ENCODE data around the gene MACROD1. TPM values are rescaled to one million over a fixed set of nuclear protein-coding genes. Genes with fewer than 3 reads are reported as not detected.

MACROD1 gene
- total RNA-seq, 4 donors from 2014 or later: 30.6 to 45.0 (median 35.0) TPM

DNA sequence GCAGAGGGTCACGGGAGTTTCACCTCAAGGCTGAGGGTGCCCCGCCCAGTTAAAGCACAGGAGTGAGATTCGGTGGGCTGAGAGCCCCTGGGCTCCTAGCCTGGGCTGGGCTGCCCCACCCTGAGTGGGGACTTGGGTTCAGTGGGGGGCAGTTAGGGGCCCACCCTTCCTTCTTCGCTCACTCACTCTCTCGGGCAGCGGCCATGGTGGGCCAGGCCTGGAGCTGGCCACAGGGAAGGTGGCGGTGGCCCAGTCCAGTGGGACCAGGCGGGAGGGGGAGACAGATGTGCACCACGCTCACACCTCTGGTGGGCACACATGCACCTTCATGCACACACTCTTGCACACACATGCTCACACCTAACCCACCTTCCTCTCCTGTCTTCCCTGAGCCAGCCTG lies 124.1 kb downstream of the MACROD1 start:
- WGBS, 2 donors: 81 to 100% methylated on average over 1 to 6 of the region's 9 CpGs
- peak overlapping the region in 2 of 4 donors; percentile 66 to 82 for H3K27ac ChIP-seq
- H3K27me3 ChIP-seq: peaks cover 0 to 9% of the 10 kb centered on the region in 2 donors

GRCh38 chr11:64040684-64041322 lies 125.1 kb downstream of the MACROD1 start:
- WGBS, 2 donors: 48 to 53% methylated on average over 19 of the region's 20 CpGs
- Histone ChIP-seq H3K27ac (peak overlapping the region in 2 of 4 donors; percentile 66 to 82), H3K4me3 (no peak overlapping the region), H3K36me3 (no peaks in the 10 kb centered on the region), H3K27me3 (peaks cover 0 to 19% of the 10 kb centered on the region in 2 donors), H3K4me1 (peaks cover 0 to 82% (median 19%) of the 10 kb centered on the region in 4 donors), H3K9me3 (no peaks in the 10 kb centered on the region)
- peak; percentile 17 to 76 (median 57) for TF ChIP-seq CTCF (IDR thresholded peaks at IDR 0.05)
- TF ChIP-seq EP300 (IDR thresholded peaks at IDR 0.05): no peak
- DNase-seq (ENCODE audit: low spot score in 2 of 2): no peak

More for the DNA sequence above, 124.1 kb downstream of the MACROD1 start:
- Histone ChIP-seq H3K4me1 (peaks cover 0 to 79% (median 12%) of the 10 kb centered on the region in 4 donors), H3K36me3 (no peaks in the 10 kb centered on the region), H3K9me3 (no peaks in the 10 kb centered on the region), H3K4me3 (no peak overlapping the region)
- TF ChIP-seq EP300 (IDR thresholded peaks at IDR 0.05): no peak
- no peak for TF ChIP-seq CTCF (IDR thresholded peaks at IDR 0.05)
- no peak for TF ChIP-seq POLR2A (IDR thresholded peaks at IDR 0.05)
- no peak for DNase-seq (ENCODE audit: low spot score in 2 of 2)

- 64 to 68% methylated on average over 14 to 16 of the region's 16 CpGs for WGBS, 2 donors
- no peak overlapping the region for H3K4me3 ChIP-seq
- no peaks in the 10 kb centered on the region for H3K9me3 ChIP-seq
- H3K4me1 ChIP-seq: peaks cover 0 to 77% (median 17%) of the 10 kb centered on the region in 4 donors
- peaks cover 0 to 32% of the 10 kb centered on the region in 2 donors for H3K27me3 ChIP-seq
- DNase-seq (ENCODE audit: low spot score in 2 of 2): no peak
- no peaks in the 10 kb centered on the region for H3K36me3 ChIP-seq
- TF ChIP-seq POLR2A (IDR thresholded peaks at IDR 0.05) (no peak), CTCF (IDR thresholded peaks at IDR 0.05) (no peak), EP300 (IDR thresholded peaks at IDR 0.05) (no peak)
- peak overlapping the region in 2 of 4 donors; percentile 43 to 82 for H3K27ac ChIP-seq
Measured at GRCh38 chr11:64039012-64039665, 126.8 kb downstream of the MACROD1 start.

GRCh38 chr11:64038500-64038899 lies 127.4 kb downstream of the MACROD1 start:
- 92 to 100% methylated on average over 3 to 4 of the region's 4 CpGs for WGBS, 2 donors
- H3K27me3 ChIP-seq: peaks cover 0 to 36% of the 10 kb centered on the region in 2 donors
- DNase-seq (ENCODE audit: low spot score in 2 of 2): no peak
- peaks cover 0 to 73% (median 17%) of the 10 kb centered on the region in 4 donors for H3K4me1 ChIP-seq
- H3K27ac ChIP-seq: peak overlapping the region in 2 of 4 donors; percentile 48 to 82
- no peak overlapping the region for H3K4me3 ChIP-seq
- H3K36me3 ChIP-seq: no peaks in the 10 kb centered on the region
- TF ChIP-seq CTCF (IDR thresholded peaks at IDR 0.05) (no peak), EP300 (IDR thresholded peaks at IDR 0.05) (no peak), POLR2A (IDR thresholded peaks at IDR 0.05) (no peak)
- H3K9me3 ChIP-seq: no peaks in the 10 kb centered on the region
